Measurements from ENCODE around the gene COL4A2.

DNA sequence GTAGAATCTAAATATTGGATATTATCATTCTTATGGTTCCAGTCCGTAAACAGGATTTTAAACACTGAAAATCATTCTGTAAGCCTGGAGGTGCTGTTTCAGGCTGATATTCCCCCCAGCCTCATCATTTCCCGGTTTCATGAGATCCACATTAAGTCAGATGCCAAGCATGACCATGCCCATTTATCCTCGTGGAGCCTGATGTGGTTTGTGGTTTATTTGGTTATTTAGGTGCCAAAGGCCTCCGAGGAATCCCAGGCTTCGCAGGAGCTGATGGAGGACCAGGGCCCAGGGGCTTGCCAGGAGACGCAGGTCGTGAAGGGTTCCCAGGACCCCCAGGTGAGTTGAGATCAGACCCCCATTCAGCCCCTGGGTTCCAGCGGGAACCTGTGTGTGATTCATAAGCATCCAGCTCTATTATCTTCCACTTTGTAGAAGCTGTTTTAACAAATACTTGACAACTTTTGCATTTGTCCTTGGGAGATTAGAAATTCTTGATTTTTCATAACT is 162.0 kb downstream of the COL4A2 start:
- TF ChIP-seq, protein P1, sequence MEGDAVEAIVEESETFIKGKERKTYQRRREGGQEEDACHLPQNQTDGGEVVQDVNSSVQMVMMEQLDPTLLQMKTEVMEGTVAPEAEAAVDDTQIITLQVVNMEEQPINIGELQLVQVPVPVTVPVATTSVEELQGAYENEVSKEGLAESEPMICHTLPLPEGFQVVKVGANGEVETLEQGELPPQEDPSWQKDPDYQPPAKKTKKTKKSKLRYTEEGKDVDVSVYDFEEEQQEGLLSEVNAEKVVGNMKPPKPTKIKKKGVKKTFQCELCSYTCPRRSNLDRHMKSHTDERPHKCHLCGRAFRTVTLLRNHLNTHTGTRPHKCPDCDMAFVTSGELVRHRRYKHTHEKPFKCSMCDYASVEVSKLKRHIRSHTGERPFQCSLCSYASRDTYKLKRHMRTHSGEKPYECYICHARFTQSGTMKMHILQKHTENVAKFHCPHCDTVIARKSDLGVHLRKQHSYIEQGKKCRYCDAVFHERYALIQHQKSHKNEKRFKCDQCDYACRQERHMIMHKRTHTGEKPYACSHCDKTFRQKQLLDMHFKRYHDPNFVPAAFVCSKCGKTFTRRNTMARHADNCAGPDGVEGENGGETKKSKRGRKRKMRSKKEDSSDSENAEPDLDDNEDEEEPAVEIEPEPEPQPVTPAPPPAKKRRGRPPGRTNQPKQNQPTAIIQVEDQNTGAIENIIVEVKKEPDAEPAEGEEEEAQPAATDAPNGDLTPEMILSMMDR (IDR thresholded peaks at IDR 0.05) = no peak
- TF ChIP-seq POLR2A (IDR thresholded peaks at IDR 0.05) = no peak

Measured in right lobe of liver (tissue), 4 donors.